Measurements from ENCODE around the gene RPS24.

Gene RPS24

DNA sequence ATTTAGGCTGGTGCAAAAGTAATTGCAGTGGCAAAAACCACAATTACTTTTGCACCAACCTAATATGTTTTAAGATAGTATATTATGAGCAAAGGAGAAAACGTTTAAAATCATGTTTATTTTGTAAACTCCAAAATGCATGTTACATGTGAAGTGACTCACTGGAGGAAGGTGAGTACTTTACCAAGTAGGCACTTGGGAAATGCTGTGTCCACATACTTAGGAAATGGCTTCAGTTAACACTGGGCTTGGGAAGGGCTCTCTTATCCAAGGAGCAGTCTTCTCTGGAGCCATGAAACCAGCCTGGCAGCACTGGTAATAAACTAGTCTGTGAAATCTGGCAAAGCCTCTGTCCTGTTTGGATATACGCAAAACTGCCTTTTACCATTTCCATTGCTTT lies 4.4 kb downstream of the RPS24 start:
- Histone ChIP-seq H3K27ac (no peak overlapping the region), H3K4me3 (ENCODE audit: low read depth, low read length) (no peak overlapping the region), H3K36me3 (peaks cover 89% of the 10 kb centered on the region)

GRCh38 chr10:78038791-78039547 lies 5.3 kb downstream of the RPS24 start:
- H3K9me3 ChIP-seq (ENCODE audit: severe bottlenecking): no peaks in the 10 kb centered on the region
- H3K36me3 ChIP-seq: peaks cover 96% of the 10 kb centered on the region
- no peak for DNase-seq
- TF ChIP-seq, protein P1, sequence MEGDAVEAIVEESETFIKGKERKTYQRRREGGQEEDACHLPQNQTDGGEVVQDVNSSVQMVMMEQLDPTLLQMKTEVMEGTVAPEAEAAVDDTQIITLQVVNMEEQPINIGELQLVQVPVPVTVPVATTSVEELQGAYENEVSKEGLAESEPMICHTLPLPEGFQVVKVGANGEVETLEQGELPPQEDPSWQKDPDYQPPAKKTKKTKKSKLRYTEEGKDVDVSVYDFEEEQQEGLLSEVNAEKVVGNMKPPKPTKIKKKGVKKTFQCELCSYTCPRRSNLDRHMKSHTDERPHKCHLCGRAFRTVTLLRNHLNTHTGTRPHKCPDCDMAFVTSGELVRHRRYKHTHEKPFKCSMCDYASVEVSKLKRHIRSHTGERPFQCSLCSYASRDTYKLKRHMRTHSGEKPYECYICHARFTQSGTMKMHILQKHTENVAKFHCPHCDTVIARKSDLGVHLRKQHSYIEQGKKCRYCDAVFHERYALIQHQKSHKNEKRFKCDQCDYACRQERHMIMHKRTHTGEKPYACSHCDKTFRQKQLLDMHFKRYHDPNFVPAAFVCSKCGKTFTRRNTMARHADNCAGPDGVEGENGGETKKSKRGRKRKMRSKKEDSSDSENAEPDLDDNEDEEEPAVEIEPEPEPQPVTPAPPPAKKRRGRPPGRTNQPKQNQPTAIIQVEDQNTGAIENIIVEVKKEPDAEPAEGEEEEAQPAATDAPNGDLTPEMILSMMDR (IDR thresholded peaks at IDR 0.05; ENCODE audit: low read depth, low read length): no peak
- H3K27ac ChIP-seq: no peak overlapping the region
- no peaks in the 10 kb centered on the region for H3K27me3 ChIP-seq (ENCODE audit: insufficient read depth, low read depth, severe bottlenecking)
- H3K4me3 ChIP-seq (ENCODE audit: low read depth, low read length): no peak overlapping the region

More for the DNA sequence above, 4.4 kb downstream of the RPS24 start:
- Histone ChIP-seq H3K27me3 (ENCODE audit: insufficient read depth, low read depth, severe bottlenecking) (no peaks in the 10 kb centered on the region), H3K9me3 (ENCODE audit: severe bottlenecking) (no peaks in the 10 kb centered on the region)
- no peak for DNase-seq
- TF ChIP-seq, protein P1 (IDR thresholded peaks at IDR 0.05; ENCODE audit: low read depth, low read length): no peak

DNA sequence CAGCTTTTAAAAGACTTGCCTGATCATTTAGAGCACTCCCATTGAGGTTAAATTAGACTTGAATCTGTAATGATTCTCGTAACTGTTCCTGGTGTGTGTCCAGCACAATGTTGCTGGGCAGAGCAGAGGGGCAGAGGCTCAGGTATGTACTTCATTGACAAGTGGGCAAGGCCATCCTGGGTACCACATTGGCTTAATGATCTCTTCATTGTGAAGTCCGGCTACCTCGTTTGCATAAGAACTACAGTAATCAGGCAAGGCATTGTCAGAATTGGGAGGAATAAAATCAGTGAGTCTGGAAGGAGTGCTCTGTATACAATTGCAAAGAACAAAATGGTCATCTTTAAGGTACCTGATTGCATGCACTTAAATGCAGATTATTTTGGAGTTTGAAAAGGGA lies 6.1 kb downstream of the RPS24 start:
- H3K9me3 ChIP-seq (ENCODE audit: severe bottlenecking): no peaks in the 10 kb centered on the region
- H3K27ac ChIP-seq: no peak overlapping the region
- H3K27me3 ChIP-seq (ENCODE audit: insufficient read depth, low read depth, severe bottlenecking): no peaks in the 10 kb centered on the region
- no peak overlapping the region for H3K4me3 ChIP-seq (ENCODE audit: low read depth, low read length)
- TF ChIP-seq, protein P1 (IDR thresholded peaks at IDR 0.05; ENCODE audit: low read depth, low read length): no peak
- DNase-seq: no peak
- peaks cover 92% of the 10 kb centered on the region for H3K36me3 ChIP-seq

- TF ChIP-seq, protein P1 (IDR thresholded peaks at IDR 0.05; ENCODE audit: low read depth, low read length): no peak
- Histone ChIP-seq H3K36me3 (peaks cover 75% of the 10 kb centered on the region), H3K4me3 (ENCODE audit: low read depth, low read length) (no peak overlapping the region), H3K27ac (no peak overlapping the region), H3K27me3 (ENCODE audit: insufficient read depth, low read depth, severe bottlenecking) (no peaks in the 10 kb centered on the region), H3K9me3 (ENCODE audit: severe bottlenecking) (no peaks in the 10 kb centered on the region)
- DNase-seq: no peak
Observed at GRCh38 chr10:78041170-78042057, 7.8 kb downstream of the RPS24 start.

DNA sequence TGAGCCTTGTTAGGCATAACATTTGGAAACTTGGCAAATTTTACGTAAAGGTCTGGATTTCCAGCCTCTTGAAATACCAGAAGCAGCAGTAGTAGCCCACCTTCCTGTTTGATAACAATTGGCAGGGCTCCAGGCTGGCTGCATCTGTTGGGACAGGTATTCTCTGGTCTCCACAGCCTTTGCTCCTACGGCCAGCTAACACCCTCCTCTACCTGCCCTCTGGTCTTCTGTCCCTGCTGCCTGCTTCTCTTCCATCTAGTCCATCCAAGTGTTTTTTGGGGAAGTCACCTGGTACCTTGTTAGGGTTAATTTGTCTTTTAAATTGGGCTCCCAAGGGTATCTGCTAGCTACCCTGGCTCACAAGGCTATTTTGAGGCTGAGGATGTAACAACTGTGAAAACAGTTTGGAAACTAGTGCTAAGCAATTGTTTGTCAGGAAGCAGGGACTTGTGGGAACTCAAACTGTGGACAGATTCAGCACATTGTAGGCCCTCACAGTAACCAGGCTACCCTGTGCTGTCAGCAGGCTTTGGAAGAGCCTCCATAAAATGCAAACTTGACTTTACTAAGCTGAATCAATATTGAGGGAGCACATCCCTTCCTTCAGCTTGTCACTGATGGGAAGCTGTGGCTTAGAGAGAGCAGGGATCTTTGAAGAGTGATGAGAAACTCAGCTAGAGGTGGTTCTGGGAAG lies 8.5 kb downstream of the RPS24 start:
- Histone ChIP-seq H3K36me3 (peaks cover 68% of the 10 kb centered on the region), H3K9me3 (ENCODE audit: severe bottlenecking) (no peaks in the 10 kb centered on the region), H3K27ac (no peak overlapping the region), H3K27me3 (ENCODE audit: insufficient read depth, low read depth, severe bottlenecking) (no peaks in the 10 kb centered on the region), H3K4me3 (ENCODE audit: low read depth, low read length) (no peak overlapping the region)
- DNase-seq: no peak
- TF ChIP-seq, protein P1 (IDR thresholded peaks at IDR 0.05; ENCODE audit: low read depth, low read length): no peak

All from WERI-Rb-1 (cell line).